OCI-LY1 (cell line): ENCODE measurements around the gene CEBPB.

ENCODE experiments used
- CTCF ChIP-seq: fragments of 200-600 bp; sonication (generic), shearing (Covaris generic); IDR thresholded peaks from 2 replicates; pipeline ENCODE4 v1.5.1; 2017; ENCODE audit warnings: mild to moderate bottlenecking, antibody characterized with exemption, low read length, moderate library complexity, mixed read lengths
- EZH2 ChIP-seq: fragments of 200-600 bp; sonication (generic), shearing (Covaris generic); IDR thresholded peaks from 2 replicates; pipeline ENCODE4 v1.8.0; 2017; ENCODE audit warnings: borderline replicate concordance, mixed run types, mild to moderate bottlenecking, antibody characterized with exemption, low read length, moderate library complexity, mixed read lengths

GRCh38 chr20:50210066-50210619, 19.5 kb downstream of the CEBPB start:
- TF ChIP-seq EZH2 = no peak
- TF ChIP-seq CTCF = no peak
